ENCODE measurements around the gene THG1L. TPM values are rescaled to one million over a fixed set of nuclear protein-coding genes. Genes with fewer than 3 reads are reported as not detected.

THG1L gene
- total and polyA plus RNA-seq, 10 donors: 7.5 to 17.8 (median 9.1) TPM

DNA sequence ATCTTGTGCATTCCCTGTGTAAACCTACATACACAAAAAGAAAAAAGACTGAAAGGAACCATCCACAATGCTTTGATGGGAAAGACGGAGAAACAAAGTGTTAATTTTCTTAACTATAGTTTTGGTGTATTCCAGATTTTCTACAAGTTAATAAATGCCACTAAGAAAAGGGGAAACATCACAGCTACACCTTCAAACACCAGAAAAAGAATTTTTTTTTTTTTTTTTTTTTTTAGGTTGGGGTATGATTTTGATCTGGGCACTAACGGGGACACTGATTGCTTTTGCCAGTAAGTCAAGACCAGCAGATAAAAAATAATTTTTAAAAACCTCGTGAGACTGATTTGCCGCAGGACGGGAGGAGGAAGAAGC, 334 bp upstream of the THG1L start:
- H3K27ac ChIP-seq: peak overlapping the region; percentile 76 to 95 (median 94)
- DNase-seq: no peak
- H3K4me3 ChIP-seq: peak overlapping the region; percentile 67 to 89 (median 76)
- H3K4me1 ChIP-seq: peaks cover 8 to 33% (median 21%) of the 10 kb centered on the region in 6 donors
- no peaks in the 10 kb centered on the region for H3K9me3 ChIP-seq
- peaks cover 0 to 33% (median 17%) of the 10 kb centered on the region in 6 donors for H3K36me3 ChIP-seq
- intact Hi-C loops (cut with DNase I; ENCODE audit: low total_unique reads): no loop called here
- H3K27me3 ChIP-seq (replicated peaks in 1 of 7): no peaks in the 10 kb centered on the region
- TF ChIP-seq POLR2A (IDR thresholded peaks at IDR 0.05) (no peak), POLR2AphosphoS5 (IDR thresholded peaks at IDR 0.05) (no peak)
- TF ChIP-seq, protein P1, sequence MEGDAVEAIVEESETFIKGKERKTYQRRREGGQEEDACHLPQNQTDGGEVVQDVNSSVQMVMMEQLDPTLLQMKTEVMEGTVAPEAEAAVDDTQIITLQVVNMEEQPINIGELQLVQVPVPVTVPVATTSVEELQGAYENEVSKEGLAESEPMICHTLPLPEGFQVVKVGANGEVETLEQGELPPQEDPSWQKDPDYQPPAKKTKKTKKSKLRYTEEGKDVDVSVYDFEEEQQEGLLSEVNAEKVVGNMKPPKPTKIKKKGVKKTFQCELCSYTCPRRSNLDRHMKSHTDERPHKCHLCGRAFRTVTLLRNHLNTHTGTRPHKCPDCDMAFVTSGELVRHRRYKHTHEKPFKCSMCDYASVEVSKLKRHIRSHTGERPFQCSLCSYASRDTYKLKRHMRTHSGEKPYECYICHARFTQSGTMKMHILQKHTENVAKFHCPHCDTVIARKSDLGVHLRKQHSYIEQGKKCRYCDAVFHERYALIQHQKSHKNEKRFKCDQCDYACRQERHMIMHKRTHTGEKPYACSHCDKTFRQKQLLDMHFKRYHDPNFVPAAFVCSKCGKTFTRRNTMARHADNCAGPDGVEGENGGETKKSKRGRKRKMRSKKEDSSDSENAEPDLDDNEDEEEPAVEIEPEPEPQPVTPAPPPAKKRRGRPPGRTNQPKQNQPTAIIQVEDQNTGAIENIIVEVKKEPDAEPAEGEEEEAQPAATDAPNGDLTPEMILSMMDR (IDR thresholded peaks at IDR 0.05 in 8 of 11, conservative IDR thresholded peaks at IDR 0.05 in 3 of 11): no peak
- WGBS, 5 donors: 17 to 21% (median 18%) methylated on average over 5 of the region's 5 CpGs

DNA sequence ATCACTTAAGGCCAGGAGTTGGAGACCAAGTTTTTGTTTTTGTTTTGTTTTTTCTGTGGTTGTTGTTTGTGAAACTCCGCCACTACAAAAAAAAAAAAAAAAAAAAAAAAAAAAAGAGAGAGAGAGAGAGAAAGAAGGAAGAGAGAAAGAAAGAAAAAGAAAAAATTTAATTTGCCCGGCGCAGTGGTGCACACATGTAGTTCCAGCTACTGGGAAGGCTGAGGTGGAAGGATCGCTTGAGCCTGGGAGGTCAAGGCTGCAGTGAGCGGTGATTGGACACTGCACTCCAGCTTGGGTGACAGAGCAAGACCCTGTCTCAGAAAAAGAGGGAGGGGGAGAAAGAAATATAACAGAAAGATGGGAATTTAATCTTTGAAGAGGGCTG, 902 bp downstream of the THG1L start:
- intact Hi-C loops (cut with DNase I; ENCODE audit: low total_unique reads): no loop called here
- WGBS, 5 donors: 89 to 96% (median 93%) methylated on average over 5 of the region's 5 CpGs

GRCh38 chr5:157732596-157733262, 1.5 kb downstream of the THG1L start:
- no peaks in the 10 kb centered on the region for H3K27me3 ChIP-seq (replicated peaks in 1 of 7)
- 91 to 96% (median 93%) methylated on average over 8 of the region's 8 CpGs for WGBS, 5 donors
- intact Hi-C loops (cut with DNase I; ENCODE audit: low total_unique reads): no loop called here
- H3K4me1 ChIP-seq: peaks cover 8 to 33% (median 21%) of the 10 kb centered on the region in 6 donors
- H3K9me3 ChIP-seq: no peaks in the 10 kb centered on the region
- H3K4me3 ChIP-seq: no peak overlapping the region
- TF ChIP-seq POLR2A (IDR thresholded peaks at IDR 0.05) (no peak), POLR2AphosphoS5 (IDR thresholded peaks at IDR 0.05) (no peak)
- TF ChIP-seq, protein P1 (IDR thresholded peaks at IDR 0.05 in 8 of 11, conservative IDR thresholded peaks at IDR 0.05 in 3 of 11): no peak
- H3K36me3 ChIP-seq: peaks cover 0 to 51% (median 26%) of the 10 kb centered on the region in 6 donors
- DNase-seq: no peak
- H3K27ac ChIP-seq: no peak overlapping the region

More for the DNA sequence above, 902 bp downstream of the THG1L start:
- H3K9me3 ChIP-seq: no peaks in the 10 kb centered on the region
- peaks cover 8 to 33% (median 21%) of the 10 kb centered on the region in 6 donors for H3K4me1 ChIP-seq
- DNase-seq: no peak
- TF ChIP-seq POLR2AphosphoS5 (IDR thresholded peaks at IDR 0.05): no peak
- no peak for TF ChIP-seq POLR2A (IDR thresholded peaks at IDR 0.05)
- peaks cover 0 to 45% (median 23%) of the 10 kb centered on the region in 6 donors for H3K36me3 ChIP-seq
- H3K4me3 ChIP-seq: peak overlapping the region in 5 of 8 donors; percentile 67 to 89 (median 74)
- peak overlapping the region in 2 of 8 donors; percentile 93 to 94 for H3K27ac ChIP-seq
- H3K27me3 ChIP-seq (replicated peaks in 1 of 7): no peaks in the 10 kb centered on the region

GRCh38 chr5:157734436-157734835, 3.2 kb downstream of the THG1L start:
- 91 to 96% (median 94%) methylated on average over 7 of the region's 7 CpGs for WGBS, 5 donors
- Histone ChIP-seq H3K9me3 (no peaks in the 10 kb centered on the region), H3K4me3 (no peak overlapping the region), H3K27me3 (replicated peaks in 1 of 7) (no peaks in the 10 kb centered on the region), H3K27ac (no peak overlapping the region), H3K36me3 (peaks cover 0 to 68% (median 34%) of the 10 kb centered on the region in 6 donors), H3K4me1 (peaks cover 8 to 30% (median 20%) of the 10 kb centered on the region in 6 donors)
- no peak for DNase-seq
- no peak for TF ChIP-seq POLR2AphosphoS5 (IDR thresholded peaks at IDR 0.05)
- TF ChIP-seq, protein P1 (IDR thresholded peaks at IDR 0.05 in 8 of 11, conservative IDR thresholded peaks at IDR 0.05 in 3 of 11): no peak
- no peak for TF ChIP-seq POLR2A (IDR thresholded peaks at IDR 0.05)
- intact Hi-C loops (cut with DNase I; ENCODE audit: low total_unique reads): no loop called here
